ENCODE data around the gene NXNL1. TPM values are rescaled to one million over a fixed set of nuclear protein-coding genes. Genes with fewer than 3 reads are reported as not detected.

NXNL1 gene
- total and polyA plus RNA-seq, 2 of the 8 experiments (the other 6 are each of a cell fraction or from before 2014, with no cell fraction given) = not detected

DNA sequence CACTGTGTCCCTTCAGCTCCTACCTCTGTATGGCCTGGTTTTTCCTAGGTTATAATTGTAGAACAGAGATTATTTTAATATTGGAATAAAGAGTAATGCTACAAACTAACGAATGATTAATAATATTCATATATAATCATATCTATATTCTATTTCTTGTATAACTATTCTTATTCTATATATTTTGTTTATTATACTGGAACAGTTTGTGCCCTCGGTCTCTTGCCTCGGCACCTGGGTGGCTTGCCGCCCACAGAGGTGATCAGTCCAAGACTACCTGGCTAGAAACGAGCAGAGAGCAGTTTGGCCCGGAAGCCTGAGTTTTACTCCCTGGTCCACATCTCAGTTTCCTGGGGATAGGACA lies 5.7 kb upstream of the NXNL1 start (continued):
- TF ChIP-seq TAF7 (optimal IDR thresholded peaks at IDR 0.05; ENCODE audit: borderline replicate concordance, low read depth, low read length) (no peak), SUZ12 (IDR thresholded peaks at IDR 0.05; ENCODE audit: low read length) (no peak), TEAD4 (IDR thresholded peaks at IDR 0.05; ENCODE audit: low read depth, low read length) (no peak), TAF1 (IDR thresholded peaks at IDR 0.05; ENCODE audit: low read depth, low read length) (no peak), CEBPB (IDR thresholded peaks at IDR 0.05; ENCODE audit: low read depth, low read length) (no peak), EGR1 (IDR thresholded peaks at IDR 0.05; ENCODE audit: borderline replicate concordance, low read depth, low read length) (no peak), RFX5 (IDR thresholded peaks at IDR 0.05; ENCODE audit: borderline replicate concordance, low read depth, low read length) (no peak), SP1 (IDR thresholded peaks at IDR 0.05; ENCODE audit: low read depth, low read length) (no peak), EZH2 (IDR thresholded peaks at IDR 0.05; ENCODE audit: low read depth, low read length, severe bottlenecking) (no peak)

All from H1 (cell line).